Measurements from ENCODE around the gene HMGB4. TPM values are rescaled to one million over a fixed set of nuclear protein-coding genes. Genes with fewer than 3 reads are reported as not detected.

The HMGB4 gene
- total and polyA plus RNA-seq, 2 donors (not counting 3 experiments of a cell fraction or from before 2014, with no cell fraction given): not detected

GRCh38 chr1:33893147-33893830 is 29.4 kb downstream of the HMGB4 start:
- dilution Hi-C loops (cut with MboI; ENCODE audit: extremely low pct_ligation_motif_present, low sequenced_read_pairs) (no loop called here), intact Hi-C loops (cut with micrococcal nuclease) (no loop called here)
- Histone ChIP-seq H3K4me2 (ENCODE audit: insufficient read depth, low read length) (no peak overlapping the region), H3K9me1 (replicated peaks; ENCODE audit: control insufficient read depth, extremely low read depth, insufficient read depth, low read length) (no peaks in the 10 kb centered on the region), H3K9me3 (replicated peaks; ENCODE audit: control insufficient read depth, insufficient read depth, low read length) (peaks cover 2% of the 10 kb centered on the region), H4K20me1 (replicated peaks; ENCODE audit: control insufficient read depth, extremely low read depth, insufficient read depth, low read length) (no peaks in the 10 kb centered on the region), H3K27me3 (ENCODE audit: control insufficient read depth in 2 of 2, insufficient read depth in 2 of 2, low read length in 2 of 2) (no peaks in the 10 kb centered on the region), H3K27ac (ENCODE audit: insufficient read depth, low read depth, low read length) (no peak overlapping the region), H3K4me3 (replicated peaks in 1 of 3; ENCODE audit: insufficient read depth in 1 of 3, low read depth in 1 of 3, low read length in 3 of 3) (no peak overlapping the region), H3K4me1 (ENCODE audit: control insufficient read depth, extremely low read depth, insufficient read depth, low read length) (no peaks in the 10 kb centered on the region), H3K79me2 (ENCODE audit: control insufficient read depth, insufficient read depth, low read length) (no peaks in the 10 kb centered on the region), H2AFZ (ENCODE audit: low read depth, low read length) (no peak overlapping the region), H3K36me3 (ENCODE audit: control insufficient read depth in 2 of 2, extremely low read depth in 1 of 2, insufficient read depth in 2 of 2, low read length in 2 of 2) (no peaks in the 10 kb centered on the region), H3K9ac (replicated peaks; ENCODE audit: extremely low read depth, insufficient read depth, low read length) (no peak overlapping the region)
- POLR2A ChIA-PET: no interaction called here
- CTCF ChIA-PET: no interaction called here
- DNase-seq (ENCODE audit: low read depth, low spot score) (no peak), FAIRE-seq (no peak)
- BruUV-seq (replicated peaks): no TSS peak
- TF ChIP-seq GATA2 (IDR thresholded peaks at IDR 0.05; ENCODE audit: insufficient read depth, insufficient read length, low read depth, low read length) (no peak), EZH2 (IDR thresholded peaks at IDR 0.05; ENCODE audit: borderline replicate concordance, low read depth, low read length, severe bottlenecking) (no peak), JUN (IDR thresholded peaks at IDR 0.05; ENCODE audit: borderline replicate concordance, insufficient read depth, insufficient read length, low read depth) (no peak), MAX (IDR thresholded peaks at IDR 0.05; ENCODE audit: insufficient read depth, insufficient read length) (no peak), POLR2A (IDR thresholded peaks at IDR 0.05; ENCODE audit: low read depth, low read length) (no peak), POLR2AphosphoS5 (IDR thresholded peaks at IDR 0.05; ENCODE audit: insufficient read depth, low read depth, low read length) (no peak), CTCF (IDR thresholded peaks at IDR 0.05; ENCODE audit: extremely low read depth in 1 of 2, insufficient read depth in 1 of 2, low read depth in 1 of 2, low read length in 2 of 2) (no peak)
